Hematopoietic multipotent progenitor cell treated with erythropoietin and hydrocortisone succinate and interleukin-3 and kit ligand, for 8 days (in vitro differentiated cells): ENCODE data around the gene EDN3.
"Not testable (repeated sequence)": the region's sequence is repeated elsewhere in the genome, so short reads cannot be mapped to it uniquely, and the experiment has no call there.

Experiments used
- DNase-seq: peaks from one replicate; pipeline ENCODE4 v3.0.0-alpha.2; 2015

Gene EDN3

DNA sequence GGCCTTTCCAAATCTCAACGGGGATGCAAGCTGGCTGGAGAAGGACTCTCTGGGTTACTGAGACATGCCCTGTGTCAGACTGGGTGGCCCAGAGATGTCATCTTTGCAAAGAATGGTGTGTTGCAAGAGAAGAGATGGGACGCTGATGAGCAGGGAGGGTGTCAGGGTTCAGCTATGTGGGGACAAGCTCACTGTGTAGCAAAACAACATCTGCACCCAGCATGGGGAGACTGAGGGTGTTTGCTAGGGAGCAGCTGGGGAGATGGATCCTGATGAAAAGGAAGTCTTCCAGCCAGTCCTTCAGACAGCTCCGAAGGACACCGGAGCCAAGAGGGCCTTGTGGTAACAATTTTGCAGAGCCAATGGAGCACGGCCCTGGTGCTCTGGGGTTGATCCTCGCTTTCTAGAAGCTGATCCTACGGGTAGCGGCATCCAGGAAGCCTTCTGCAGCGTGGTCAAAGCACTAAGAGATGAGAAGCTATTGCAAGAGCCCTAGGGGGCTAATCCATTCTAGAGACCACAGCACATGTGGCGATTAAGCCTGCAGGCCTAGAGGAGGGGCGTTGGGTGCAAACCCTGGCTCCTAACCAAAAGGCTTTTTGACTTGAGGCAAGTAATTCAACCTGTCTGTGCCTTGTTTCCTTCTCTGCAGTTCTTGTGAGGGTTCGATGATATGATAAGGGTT lies 39.9 kb downstream of the EDN3 start:
- DNase-seq = no peak

DNA sequence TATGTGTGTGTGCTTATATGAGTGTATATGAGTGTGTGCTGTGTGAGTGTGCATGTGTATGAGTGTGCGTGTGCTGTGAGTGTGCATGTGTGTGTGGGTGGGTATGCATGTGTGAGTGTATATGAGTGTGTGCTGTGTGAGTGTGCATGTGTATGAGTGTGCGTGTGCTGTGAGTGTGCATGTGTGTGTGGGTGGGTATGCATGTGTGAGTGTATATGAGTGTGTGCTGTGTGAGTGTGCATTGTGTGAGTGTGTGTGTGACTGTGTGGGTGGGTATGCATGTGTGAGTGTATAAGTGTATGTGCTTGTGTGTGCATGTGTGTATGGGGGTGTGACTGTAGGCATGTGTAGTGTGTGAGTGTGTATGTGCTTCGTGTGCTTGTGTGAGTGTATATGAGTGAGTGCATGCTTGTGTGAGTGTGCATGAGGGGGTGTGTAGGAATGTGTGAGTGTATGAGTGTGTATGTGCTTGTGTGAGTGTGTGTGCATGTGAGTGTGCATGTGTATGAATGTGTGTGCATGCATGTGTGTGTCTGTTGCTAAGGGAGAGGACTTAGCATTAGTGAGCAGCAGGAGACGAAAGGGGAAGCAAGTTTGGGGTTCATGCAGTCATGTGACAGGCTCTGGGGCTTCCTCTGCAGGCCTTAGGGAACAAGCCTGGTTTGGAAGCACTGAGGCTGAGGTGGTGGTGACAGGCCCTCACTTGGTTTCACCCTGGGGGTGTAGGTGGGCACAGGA lies 41.0 kb downstream of the EDN3 start:
- not testable (repeated sequence) for DNase-seq

DNA sequence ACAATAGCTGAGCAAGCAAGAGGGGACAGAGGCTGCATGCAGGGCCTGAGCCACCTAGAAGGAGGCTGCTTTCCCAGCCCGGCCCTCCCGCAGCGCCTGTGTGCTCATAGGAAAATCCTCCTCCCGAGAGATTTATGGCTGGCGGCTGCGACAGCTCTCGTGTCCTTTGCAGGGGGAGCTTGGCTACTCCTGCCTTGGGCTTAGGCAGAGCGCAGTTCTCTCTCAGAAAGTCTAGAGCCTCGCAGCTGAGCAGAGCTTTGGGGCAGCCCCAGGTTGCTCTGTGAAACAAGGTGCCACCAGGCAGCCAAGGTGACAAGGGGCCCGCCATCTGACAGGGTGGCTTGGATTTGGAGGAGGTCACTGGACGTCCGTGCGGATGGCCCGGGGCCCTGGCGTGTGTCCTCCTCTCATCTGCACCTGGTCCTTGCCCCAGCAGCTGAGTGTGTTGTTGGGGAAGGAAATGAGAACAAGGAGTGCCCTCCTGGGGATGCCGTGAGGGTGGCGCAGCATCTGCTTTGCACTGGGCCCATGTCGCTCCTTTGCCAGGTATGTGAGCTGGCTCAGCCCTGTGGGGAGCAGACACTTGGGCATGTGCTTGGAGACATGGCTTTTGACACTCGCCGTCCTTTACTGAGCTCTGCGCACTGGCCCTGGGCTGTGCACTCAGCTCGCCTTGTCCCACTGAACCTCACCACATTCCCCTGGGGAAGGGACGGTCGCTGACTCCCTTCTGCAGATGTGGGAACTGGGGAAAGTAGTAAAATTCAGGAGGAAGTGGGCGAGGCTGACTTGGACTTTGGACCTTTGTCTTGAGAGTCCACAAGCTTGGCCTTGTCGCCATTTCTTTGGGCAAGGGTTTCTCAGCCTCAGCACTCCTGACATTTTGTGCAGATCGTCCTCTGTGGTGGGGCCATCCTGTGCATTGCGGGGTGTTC lies 41.9 kb downstream of the EDN3 start:
- DNase-seq = no peak

DNA sequence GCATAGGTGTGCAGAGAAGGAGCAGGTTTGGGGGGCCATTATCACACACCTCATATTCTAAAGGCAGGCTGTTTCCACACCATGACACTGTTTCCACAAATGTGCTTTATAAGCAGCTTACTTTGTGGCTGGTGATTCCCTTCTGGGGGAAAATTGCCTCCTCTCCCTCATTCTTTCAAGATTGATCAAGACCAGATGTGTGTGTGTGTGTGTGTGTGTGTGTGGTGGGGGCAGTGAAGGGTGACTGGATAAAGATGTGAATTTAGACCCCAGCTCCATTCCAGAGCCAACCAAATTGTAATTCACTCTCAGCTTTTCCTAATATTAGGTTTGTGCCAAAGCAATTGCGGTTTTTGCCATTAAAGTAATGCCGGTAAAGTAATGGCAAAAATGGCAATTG lies 45.6 kb downstream of the EDN3 start:
- no peak for DNase-seq

DNA sequence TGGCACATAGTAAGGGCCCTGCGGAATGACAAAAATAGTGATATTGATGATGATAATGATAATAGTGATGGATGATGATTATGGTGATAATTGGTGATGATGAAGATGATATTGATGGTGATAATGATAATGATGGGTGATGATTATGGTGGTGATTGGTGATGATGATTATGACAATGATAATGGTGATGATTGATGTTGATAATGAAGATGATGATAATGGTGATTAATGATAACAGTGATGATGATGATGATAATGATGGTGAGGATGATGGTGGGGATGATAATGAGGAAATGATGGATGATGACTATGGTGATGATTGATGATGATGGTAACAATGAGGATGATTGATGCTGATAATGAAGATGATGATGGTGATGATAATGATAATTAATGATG lies 48.9 kb downstream of the EDN3 start:
- no peak for DNase-seq

DNA sequence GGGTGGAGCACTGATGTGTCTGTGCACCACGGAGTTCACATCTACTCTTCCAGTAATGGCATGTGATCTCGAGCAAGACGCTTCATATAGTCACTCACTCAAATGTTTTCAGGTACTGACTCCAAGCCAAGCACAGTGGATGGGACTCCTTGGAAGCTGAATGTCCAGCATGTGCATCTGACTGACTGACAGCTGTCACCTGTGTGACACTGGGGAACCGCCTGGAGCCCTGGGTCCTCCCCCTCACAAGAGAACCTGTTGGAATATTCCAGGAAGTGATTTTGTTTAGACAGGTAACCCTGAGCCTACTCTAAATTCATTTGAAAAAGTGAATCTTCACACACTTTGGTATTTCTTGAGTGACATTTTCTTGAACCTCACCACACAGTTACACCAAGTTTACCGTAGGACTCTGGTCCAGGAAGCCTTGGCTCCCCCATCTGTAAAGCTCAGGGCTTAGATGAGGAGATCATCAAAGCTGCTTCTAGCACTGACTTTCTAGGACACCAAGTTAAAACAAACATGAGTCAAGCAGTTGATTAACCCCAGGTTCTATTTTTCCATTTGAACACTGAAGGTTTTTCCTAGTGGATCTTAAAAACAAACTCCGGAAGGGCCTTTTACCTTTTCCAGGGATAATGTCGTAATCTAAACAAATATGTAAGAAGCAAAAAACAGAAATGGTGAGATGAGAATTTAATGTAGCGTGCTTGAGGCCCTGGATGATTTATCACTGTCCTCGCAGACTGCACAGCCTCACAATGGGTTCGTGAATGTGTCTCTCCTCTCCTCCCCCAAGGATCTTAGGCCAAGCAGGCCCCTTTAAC lies 50.1 kb downstream of the EDN3 start:
- no peak for DNase-seq

DNA sequence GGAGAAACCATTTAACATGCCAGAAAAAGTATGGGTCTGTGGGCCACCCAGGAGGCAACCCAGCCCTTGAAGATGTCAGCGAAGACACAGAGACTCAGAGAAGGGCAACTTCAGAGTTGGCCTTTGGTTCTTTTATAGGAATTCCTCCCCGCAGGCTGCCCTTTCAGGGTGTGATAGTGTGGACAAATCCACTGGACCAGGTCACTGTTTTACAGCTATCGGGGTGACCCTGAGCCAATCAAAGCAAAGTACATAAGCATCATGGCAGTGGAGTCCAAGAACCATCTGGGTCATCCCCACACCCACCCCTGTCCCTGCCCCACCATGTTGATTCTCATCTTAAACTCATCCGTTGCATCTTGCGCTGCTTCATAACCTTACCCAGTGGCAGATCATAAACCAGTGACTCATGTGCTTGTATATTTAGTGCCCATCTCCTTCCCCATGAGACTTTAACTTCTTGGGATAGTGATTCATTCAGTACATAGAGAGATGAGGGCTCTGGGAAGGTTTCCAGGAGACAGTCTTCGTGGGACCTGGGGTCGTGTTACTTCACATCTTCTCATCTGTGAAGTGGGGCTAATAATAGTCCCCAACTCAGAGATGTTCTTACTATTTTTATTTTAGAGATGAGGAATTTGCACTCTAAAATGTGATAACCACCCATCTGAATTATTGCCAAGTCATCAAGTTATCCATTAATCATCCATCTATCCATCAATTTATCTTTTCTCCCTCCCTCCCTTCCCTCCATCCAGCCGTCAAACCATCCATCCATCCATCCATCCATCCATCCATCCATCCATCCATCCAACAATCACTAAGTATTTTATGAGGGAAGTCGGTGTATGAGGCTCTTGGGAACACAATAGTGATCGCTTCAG lies 51.0 kb downstream of the EDN3 start:
- no peak for DNase-seq

DNA sequence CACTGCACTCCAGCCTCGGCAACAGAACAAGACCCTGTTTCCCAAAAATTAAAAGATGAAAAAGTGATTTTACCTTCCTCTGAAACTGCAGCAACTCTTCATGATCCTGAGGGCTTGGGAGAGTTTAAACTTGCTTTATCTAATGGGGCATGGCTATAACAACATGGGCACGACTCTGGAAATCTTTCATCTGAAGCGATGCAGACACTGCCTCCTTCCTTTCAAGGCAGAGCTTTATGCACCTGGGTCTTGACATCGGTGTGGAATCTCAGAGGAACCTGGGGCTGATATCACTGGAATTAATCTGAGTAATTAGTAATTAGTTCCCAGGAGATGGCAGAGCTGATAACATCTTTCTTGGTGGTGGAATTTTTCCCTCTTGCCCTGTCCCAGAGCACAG lies 52.1 kb downstream of the EDN3 start:
- DNase-seq = no peak

DNA sequence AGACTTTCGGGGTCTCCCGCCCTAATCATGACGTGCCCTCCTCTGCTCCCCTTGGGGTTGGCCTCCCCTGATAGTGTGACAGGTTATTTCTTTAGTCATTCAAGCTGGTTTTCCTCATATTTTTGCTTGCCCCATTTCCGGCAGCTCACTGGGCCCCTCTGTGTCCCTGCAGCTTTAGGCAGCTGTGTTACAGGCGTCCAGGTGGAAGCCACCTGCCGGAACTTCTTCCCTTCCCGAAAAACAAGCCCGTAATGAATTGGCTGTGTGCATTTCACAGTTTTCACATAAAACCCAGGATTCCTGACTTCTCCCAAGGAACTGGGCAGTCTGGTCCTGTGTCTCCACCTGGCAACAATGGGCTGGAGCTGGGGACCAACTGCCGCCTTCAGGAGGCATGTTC lies 52.6 kb downstream of the EDN3 start:
- no peak for DNase-seq

DNA sequence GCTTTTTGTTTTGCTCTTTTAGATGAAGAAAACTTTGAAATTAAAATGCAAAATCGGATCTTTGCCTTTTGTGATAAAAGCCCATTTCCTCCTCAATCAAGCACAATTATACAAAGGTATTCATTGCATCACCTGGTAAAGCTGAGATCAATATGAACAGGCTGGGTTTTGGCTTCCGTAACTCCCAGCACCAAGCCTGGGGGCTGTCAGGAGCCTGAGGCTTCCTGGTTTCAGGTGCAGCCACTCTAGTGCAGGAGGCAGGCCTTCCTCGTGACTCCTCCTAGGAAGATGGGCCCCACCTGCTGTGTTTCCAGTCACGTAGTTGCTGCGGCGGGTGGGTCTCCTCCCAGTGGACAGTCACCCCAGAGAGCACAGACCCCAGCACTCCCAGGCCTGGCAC lies 54.0 kb downstream of the EDN3 start:
- no peak for DNase-seq

DNA sequence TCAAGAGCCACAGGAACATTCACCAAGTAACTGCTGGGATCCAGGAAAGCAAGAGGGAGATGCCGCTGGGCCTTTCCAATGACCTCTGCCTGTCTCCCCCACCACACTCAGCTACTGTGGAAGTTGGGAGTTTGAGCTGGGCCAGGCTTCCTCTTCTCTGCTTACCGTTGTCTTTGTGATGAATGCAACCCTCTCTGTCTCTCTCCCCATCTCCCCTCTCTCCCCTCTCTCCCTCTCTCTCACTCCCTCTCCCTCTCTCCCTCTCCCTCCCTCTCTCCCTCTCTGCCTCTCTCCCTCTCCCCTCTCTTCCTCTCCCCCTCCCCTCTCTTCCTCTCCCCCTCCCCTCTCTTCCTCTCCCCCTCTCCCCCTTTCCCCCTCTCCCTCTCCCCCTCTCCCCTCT lies 54.8 kb downstream of the EDN3 start:
- DNase-seq = no peak

DNA sequence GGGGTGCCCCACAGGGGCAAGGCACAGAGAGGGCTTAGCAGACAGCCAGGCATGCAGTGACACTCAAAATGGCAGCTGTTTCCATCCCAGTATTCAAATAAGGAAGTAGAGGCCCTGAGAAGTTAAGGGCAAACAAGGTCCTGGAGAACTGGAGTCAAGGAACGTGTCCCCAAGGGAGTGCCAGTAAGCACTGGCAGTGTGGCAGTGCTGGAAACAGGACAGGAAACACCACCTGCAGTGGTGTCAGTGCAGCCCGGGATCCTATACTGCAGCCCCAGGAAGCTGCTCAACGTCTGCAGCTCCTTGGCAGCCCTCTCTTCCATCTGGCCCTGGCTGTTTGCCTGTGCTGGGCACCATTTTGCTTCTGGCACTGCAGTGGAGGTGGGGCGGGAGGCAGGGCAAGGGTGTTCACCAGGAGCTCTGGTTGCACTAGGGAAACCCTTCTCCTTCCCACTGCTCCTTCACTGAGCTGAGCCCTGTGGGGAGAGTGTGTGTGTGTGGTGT lies 56.3 kb downstream of the EDN3 start:
- no peak for DNase-seq

DNA sequence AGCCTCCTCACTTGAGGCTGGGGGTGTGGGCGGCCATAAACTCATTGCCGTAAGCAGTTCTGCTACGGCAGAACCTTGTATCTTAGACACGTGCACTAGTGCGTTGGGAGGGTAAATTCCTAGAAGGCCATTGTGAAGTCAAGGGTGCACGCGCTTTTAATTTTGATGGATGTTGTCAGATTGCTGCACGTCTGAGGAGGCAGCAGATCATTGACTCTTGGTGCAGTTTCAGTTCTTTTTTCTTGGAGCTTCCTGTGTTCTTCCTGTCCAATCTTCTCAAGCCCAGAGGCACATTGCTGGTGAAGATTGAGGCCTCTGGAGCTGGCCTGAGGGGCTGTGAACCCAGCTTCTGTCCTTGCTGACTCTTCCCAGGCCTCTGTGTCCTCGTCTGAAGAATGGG lies 58.4 kb downstream of the EDN3 start:
- not testable (repeated sequence) for DNase-seq

DNA sequence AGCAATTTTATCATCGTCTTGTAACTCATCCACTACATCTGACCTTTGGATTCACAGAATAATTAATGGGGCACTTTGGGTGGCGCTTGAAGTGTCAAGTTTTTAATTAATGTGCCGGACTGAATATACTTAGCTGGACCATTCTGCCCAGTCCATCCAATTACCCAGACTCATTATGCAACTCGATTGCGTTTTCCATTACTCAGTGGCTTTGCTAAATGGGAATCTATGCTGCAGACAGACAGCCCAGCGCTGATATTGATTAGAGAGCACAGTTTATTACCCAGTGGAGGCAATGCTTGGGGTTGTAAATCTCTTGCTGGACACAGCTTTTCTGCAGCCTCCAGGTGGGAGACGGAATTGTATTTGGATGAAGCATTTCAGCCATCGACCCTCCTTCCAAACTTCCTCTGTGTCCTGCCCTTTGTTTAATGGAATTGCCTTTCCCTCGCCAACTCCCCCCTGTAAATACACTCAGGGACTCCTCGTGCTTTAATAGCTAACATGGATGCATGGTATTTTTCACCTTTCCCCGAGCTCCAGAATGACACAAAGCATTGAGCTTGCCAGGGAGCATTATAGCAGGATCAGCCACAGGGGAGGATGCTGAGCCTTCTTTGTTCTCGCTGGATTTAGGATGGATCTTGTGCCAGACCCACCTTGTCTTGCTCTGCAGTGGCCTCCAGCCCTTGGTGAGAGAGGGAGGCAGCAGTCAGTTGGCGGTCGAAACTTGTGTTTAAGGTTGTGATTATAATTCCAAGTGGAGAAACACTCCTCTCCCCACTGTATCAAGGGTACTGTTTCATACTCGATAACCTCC lies 59.7 kb downstream of the EDN3 start:
- DNase-seq = no peak

DNA sequence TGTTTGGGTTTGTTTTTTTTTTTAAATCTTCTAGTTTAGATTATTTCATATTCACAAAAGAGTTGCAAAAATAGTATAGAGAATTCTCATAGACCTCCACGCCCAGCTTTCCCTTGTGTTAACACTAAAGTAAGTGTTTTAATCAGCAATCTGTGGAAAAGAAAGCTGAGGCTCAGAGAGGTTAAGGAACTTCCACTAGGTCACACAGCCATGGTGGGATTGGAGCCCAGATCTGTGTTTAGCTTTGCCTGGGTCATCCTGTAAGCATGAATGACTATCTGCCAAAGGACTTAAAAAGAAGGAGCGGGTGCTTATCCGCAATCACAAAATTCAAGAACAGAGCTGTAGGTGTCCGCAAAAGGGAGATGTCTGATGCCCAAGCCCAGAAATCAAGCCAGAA lies 60.5 kb downstream of the EDN3 start:
- DNase-seq = no peak

DNA sequence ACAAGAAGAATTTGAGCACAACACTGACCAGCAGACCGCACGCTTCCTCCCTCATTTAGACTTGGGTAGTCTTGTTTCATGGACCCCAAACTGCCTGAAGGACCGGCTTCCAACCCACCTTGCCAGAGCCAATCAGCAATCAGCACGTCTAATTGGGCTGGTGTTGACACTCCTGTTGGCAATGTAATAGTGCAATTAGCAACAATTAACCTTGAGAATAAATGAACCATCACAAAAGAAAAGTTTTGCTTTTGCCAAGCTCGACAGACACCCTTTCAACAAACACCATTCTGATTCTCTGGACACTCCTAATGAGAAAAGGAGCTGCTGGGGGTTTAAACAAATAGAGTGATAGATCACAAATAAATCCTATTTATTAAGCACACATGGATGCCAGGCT lies 61.0 kb downstream of the EDN3 start:
- DNase-seq = no peak

DNA sequence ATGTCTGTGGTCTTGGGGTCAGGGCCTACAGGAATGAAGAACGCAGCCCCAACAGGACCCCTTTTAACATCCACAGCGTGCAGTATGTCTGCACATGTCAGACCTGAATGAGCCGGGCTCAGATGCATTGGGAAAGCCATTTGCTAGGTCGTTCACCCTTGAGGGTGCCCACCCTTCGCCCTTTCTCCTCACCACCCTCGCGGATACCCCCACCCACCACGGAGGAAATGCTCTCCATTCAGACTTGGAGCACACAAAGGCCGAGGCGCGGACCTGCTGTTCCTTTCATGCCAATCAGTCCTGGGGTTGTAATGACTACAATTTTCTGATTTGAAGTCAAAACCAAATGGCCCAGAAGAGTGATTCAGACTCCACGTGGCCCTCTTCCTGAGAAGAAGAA lies 62.7 kb downstream of the EDN3 start:
- DNase-seq = no peak

DNA sequence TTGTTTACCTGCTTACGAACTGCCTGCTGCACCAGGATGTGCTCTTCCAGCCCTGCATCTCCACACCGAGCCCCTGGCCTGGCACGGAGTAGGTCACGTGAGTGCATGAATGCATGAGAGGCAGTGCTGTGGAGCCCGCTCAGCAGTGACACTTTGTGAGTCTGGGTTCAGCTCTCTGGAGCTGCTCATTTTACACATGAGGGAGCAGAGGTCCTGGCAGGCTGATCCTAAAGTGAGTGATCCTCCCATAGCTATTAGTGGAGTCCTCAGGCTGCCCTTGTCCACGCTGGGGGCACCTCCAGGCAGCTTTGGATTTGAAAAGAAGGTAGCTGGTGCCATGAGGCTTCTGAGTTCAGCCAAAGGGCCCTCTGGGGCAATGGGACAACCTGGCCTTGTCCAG lies 64.2 kb downstream of the EDN3 start:
- no peak for DNase-seq

DNA sequence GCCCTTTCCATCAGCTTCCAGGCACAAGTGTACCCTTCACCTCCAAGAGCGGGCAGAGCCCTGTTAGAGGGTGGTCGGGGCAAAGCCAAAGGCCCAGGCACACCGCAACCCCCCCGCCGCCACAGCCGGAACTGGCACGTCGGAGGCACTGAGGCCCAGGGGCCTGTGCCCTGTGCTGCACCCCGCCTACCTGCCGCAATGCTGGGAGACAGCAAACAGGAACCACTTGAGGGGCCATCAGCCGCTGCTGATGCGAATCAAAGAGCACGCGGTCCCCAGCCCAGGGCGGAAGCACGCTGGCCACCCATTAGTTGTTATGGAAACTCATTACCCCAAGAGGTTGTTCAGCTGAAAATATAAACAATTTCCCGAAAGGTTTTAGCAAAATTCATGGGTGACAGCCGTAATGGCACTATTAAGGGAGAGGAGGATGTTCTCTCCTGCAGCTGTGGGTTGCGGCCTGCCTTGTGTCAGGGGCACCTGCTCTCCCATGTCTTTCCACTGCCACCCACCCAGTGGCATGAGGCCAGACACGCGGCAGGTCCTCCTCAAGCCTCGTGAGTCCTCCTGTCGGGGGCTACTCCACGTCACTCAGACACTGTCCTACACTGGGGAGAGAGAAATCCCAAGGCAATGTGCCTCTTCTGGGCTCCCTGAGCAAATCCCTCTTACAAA lies 65.3 kb downstream of the EDN3 start:
- no peak for DNase-seq

DNA sequence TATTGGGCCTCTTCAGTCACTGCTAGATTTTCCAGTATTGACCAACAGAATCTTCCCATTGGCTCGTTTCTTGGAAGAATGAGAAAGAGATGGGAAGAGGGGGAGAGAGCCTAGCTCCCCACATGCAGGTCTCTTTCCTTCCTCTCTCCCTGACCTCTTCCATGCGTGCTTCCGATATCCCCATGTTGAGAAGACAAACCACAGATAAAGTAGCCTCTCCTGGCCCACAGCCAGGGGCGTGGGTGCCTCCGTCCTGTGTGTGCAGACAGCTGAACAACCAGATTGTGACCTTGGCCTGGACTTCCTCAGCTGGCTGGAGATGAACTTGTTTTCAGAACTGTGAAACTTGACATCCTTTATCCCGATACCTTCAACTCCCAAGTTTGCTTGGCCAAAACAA lies 71.0 kb downstream of the EDN3 start:
- DNase-seq = peak; percentile 77
